K562 (cell line): ENCODE data around the gene ZNF865.

ENCODE experiments used
- ELF1 ChIP-seq: fragments of 200-800 bp; sonication (Bioruptor generic); IDR thresholded peaks from 2 replicates; pipeline ENCODE4 v1.6.1; 2016; ENCODE audit warnings: missing genetic modification characterization, missing compliant biosample characterization
- NELFE ChIP-seq: IDR thresholded peaks from 2 replicates; pipeline ENCODE4 v1.6.1; 2011; ENCODE audit warnings: mild to moderate bottlenecking; ENCODE audit not compliant: insufficient read depth, insufficient read length
- POLR2A ChIP-seq: fragments of 450-650 bp; conservative IDR thresholded peaks from 2 replicates; pipeline ENCODE4 v1.6.1; 2016
- SMAD1 ChIP-seq: fragments of 150-350 bp; IDR thresholded peaks from 2 replicates; pipeline ENCODE4 v1.6.1; 2014; ENCODE audit warnings: low read length, low read depth; ENCODE audit not compliant: partially characterized antibody
- SRF ChIP-seq, 2 experiments: fragments of 250-450, 450-650 bp in 1 of 2; sonication (Bioruptor Pico) in 1 of 2; sonication (generic) in 1 of 2; formaldehyde crosslinking; IDR thresholded peaks; 2 replicates each; pipeline versions ENCODE4 v1.5.0 to v1.5.1; 2020 to 2022; ENCODE audit warnings: mild to moderate bottlenecking in 1 of 2, missing genetic modification reagents in 1 of 2
- ZNF24 ChIP-seq: fragments of 450-650 bp; IDR thresholded peaks from 2 replicates; pipeline ENCODE4 v1.6.1; 2016

DNA sequence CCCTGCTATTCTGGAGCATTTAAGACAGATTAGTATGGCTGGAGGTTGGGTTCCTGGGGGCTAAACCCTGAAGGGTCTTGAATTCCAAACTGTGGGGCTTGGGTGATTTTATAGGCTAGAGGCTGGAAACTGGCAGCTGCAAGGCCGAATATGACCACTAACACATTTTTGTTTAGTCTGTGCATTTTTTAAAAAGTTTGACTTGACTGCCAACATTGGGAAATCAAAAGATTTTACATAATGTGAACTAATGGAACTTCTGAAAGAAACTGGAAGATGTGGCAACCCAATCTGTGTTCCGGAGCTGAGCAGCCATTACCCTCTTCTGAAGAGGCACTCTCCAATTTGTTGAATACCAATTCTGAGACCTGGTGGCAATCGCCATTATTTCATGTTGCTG lies 13.8 kb downstream of the ZNF865 start:
- TF ChIP-seq ZNF24 (no peak), NELFE (no peak), SMAD1 (no peak), ELF1 (tag) (no peak), SRF (CRISPR knock-in tag; IDR thresholded peaks at IDR 0.05) (no peak), POLR2A (no peak)
